ELF-1 (cell line): ENCODE results near the gene MAPK10.
"Not testable (repeated sequence)": the region's sequence is repeated elsewhere in the genome, so short reads cannot be mapped to it uniquely, and the experiment has no call there.

Experiments
- DNase-seq: peaks from one replicate; pipeline ENCODE4 v3.0.0-alpha.2; 2016; ENCODE audit warnings: low read depth, low spot score

The MAPK10 gene

DNA sequence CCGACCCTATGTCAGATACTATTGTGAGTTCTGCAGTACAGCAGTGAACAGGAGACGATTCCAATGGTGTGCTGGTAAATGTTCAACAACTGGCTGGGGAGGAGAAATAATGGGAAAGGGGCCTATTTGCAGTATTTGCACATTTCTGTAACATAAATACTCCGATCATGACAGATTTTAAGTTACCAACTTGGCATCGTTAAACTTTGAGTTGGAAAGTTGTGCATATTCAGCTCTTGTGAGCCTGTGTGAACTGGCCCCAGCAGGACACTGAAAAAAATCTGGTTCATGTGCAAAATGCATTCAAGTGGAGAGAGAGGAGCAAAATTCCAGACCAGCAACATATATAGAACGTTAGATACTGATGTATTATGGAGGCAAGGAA, 175.0 kb downstream of the MAPK10 start:
- DNase-seq: no peak

DNA sequence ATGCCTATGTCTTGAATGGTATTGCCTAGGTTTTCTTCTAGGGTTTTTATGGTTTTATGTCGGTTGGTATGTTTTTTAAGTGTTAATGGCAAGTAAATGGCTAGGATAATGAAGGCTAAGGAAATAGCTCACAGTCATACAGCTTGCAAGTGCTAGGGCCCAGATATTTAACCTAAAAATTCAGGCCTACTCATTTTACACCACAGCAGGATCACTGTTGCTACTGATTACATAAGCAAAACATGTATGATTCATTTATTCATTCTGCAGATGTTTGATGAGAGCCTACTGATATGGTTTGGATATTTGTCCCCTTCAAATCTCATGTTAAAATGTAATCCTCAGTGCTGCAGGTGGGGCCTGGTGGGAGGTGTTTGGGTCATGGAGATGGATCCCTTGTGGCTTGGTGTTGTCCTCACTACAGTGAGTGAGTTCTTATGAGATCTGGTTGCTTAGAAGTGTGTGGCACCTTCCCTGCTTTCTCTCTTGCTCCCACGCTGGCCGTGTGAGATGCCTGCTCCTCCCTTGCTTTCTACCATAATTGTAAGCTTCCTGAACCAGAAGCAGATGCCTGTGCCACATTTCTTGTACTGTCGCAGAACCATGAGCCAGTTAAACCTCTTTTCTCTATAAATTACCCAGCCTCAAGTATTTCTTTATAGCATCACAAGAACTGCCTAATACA, 175.5 kb downstream of the MAPK10 start:
- no peak for DNase-seq

DNA sequence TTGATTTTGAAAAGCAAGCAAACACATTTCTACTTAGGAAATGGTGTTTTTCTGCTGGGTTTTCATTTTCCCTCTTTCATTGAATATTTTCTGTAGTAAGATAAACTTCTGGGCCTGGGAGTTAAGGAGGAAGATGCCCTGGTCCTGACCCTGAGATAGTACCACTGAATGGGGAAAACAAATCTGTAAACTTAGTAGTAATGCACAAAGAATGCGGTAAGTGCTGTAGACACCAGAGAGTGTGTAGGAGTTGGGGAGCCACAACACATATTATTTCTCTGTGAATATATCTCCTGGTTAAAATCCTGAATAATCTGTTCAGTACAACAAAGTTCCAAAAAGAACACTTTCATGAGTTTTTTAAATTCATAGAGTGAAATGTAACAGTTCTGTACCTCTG, 178.3 kb downstream of the MAPK10 start:
- DNase-seq: no peak

DNA sequence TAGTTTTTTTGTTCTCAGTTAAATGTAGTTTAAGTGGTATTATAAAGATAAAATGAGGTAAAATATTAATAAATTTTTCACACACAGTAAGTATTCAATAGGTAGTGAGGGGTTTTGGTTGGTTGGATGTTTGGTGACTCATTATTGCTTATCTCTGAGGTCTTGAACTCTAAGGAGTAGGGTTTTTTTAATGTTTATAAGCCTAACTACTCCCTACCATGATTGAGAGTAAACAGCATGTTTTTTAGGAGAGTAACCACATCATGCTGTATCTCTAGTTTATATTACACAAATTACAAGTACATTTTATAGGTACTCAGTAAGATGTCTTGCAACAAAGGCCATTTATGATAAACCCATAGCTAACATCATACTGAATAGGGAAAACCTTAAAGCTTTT, 181.6 kb downstream of the MAPK10 start:
- DNase-seq: no peak

DNA sequence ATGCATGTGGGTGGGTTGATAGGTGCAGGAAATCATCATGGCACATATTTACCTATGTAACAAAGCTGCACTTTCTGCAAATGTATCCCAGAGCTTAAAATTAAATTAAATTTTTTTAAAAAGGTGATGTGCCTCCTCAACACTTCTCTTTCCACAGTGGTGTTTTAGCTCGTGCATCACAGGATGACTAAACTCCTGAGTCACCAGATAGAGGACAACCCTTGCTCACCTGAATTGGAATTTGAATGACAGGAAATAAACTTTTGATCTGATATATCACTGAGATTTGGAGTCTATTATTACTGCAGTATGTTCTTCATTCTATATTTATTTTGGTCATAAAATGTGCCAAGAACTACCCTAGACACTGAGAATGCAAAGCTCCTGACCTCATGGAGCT, 185.3 kb downstream of the MAPK10 start:
- no peak for DNase-seq

DNA sequence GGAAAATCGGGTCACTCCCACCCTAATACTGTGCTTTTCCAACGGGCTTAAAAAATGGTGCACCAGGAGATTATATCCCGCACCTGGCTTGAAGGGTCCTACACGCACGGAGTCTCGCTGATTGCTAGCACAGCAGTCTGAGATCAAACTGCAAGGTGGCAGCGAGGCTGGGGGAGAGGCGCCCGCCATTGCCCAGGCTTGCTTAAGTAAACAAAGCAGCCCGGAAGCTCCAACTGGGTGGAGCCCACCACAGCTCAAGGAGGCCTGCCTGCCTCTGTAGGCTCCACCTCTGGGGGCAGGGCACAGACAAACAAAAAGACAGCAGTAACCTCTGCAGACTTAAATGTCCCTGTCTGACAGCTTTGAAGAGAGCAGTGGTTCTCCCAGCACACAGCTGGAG, 191.5 kb downstream of the MAPK10 start:
- not testable (repeated sequence) for DNase-seq

DNA sequence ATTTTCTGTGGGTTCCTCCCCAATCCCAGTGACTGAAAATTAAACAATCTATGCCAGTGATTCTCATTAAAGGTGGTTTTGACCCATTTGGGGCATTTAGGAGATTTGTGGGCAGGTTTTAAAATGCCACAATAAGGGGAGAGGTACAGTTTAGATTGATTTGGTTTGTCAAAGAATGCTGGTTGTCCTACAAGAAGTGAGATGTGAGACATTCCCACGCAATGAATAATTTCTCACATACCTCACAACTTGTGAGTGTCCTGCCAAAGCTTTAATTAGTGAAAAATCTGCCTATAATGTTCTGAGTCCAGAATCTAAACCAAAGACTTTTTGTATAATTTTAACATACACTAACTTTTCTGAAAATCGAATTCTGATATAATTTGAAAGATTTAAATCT, 199.4 kb downstream of the MAPK10 start:
- no peak for DNase-seq

DNA sequence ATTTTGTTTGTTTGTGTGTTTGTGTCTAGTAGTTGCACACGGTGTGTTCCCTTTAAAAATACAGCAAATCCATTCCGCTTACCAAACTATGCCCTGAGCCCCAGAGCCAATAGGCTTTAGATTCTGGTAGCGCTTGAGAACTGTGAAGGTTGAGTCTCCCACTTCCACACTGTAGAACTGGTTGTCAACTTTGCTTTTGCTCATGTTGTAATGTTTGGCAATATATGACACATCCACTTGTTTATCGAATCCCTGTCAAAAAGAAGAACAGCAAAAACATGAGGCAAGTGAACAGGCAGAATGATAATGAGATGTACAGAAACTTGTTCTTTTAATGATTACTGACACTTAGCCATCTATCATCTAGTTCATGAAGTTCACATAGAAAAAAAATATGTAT, 200.6 kb downstream of the MAPK10 start:
- DNase-seq: no peak

DNA sequence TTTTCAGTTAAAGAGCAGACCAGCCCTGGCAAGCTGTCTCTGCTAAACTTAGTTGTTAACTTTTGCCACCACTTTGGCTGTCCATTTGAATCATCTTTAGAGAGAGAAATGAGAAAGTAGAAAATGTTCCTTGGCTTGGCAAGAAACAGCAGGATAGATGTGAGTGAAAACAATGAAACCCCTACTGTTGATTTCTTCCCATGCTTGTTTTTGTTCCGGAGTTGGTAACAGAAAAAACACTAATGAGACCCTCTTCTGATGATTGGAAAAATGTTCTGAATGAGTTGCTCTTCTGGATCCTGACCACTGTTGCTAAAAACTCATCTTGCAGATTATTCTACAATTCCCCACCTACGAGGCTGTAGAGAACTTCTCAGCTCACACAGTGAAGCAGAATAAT, 203.3 kb downstream of the MAPK10 start:
- no peak for DNase-seq

DNA sequence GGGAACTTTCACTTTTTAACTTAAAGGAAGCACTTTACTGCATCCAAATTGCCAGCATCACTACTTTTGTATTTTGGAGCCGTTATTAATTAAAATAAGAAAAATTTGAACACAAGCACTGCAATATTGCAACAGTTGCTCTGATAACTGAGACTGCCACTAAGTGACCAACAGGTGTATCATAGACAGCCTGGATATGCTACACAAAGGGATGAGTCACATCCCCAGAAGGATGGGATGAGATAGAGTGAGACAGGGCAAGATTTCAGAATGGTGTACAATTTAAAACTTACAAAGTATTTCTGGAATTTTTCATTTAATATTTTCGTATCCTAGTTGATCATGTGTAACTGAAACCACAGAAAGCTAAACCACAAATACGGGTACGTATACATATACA, 204.1 kb downstream of the MAPK10 start:
- no peak for DNase-seq

DNA sequence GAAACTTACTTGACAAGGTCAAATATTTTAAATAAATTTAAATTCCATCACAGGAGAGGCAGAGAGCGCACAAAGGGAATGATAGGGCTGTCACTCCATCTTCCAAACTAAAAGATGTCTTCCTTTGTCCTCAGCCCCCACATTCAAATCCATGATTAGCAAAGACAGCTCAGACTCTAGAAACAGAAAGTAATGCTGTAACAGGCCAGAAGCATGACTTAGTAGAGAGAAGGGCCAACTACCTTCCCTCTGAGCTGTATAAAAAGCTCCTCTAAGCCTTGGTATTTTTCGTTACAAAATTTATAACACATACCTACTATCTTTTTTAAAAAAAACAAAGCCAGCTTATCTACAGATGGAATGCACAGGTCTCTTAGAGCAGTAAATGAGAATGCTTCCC, 207.4 kb downstream of the MAPK10 start:
- DNase-seq: no peak

DNA sequence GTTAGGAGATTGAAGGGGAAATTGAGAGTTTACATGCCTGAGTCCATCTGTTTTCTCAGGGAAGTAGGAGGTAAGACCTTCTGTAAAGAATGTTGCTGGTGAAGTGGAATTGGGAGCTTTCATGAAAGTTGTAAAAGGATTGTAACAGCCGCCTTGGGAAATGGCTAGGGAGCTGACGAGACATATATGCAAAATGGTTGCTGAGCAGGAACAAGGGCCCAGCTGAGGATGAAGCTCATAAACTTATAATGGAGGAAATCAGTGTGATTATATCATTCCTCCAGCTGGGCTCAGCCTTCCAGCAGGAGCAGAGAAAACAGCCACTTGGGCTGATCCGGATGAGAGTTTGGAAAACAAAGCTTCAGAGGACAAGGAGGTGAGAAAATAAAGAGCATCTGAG, 208.7 kb downstream of the MAPK10 start:
- DNase-seq: no peak

DNA sequence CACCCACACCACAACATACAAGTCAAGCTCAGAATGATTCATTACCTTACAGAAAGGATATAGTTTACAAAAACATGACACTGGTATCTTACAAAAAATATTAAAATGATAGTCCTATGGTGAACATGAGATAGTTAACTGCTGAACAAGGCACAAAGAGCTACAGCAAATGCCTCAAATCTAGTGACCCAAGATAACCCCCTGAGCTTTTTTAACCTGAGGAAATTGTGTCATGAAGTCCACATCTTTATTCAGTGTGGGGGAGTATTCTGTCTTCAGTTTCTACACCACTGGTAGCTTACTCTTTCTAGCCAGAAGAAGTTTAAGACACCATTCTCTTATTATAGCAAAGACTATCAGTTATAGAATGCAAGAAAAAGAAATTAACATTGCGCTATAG, 218.7 kb downstream of the MAPK10 start:
- no peak for DNase-seq

DNA sequence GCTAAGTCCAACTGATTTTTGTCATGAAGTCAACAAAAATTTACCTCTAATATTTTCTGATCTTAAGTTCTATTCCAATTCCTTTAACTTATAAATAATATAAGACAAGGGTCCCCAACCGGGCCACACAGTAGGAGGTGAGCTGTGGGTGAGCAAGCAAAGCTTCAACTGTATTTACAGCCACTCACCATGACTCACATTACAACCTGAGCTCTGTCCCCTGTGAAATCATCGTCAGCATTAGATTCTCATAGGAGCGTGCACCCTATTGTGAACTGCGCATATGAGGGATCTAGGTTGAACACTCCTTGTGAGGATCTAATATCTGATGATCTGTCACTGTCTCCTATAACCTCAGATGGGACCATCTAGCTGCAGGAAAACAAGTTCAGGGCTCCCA, 227.4 kb downstream of the MAPK10 start:
- no peak for DNase-seq

DNA sequence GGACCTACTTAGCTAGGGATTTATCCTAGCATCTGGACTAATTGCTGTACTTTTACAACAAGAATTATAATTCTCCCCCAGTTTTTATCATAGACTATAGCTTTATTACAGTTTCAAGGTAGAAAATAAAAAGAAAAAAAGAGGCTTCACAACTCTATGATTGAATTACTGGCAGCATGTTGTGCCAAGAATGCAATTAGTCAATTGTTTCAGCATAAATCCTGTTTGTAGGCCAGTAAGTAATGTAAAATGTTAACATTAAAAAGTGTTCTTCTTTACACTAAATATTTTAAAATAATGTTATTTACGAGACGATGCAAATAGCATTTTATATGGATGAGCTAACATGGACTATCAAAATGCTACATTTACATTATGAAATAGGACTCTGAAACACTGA, 228.4 kb downstream of the MAPK10 start:
- no peak for DNase-seq

DNA sequence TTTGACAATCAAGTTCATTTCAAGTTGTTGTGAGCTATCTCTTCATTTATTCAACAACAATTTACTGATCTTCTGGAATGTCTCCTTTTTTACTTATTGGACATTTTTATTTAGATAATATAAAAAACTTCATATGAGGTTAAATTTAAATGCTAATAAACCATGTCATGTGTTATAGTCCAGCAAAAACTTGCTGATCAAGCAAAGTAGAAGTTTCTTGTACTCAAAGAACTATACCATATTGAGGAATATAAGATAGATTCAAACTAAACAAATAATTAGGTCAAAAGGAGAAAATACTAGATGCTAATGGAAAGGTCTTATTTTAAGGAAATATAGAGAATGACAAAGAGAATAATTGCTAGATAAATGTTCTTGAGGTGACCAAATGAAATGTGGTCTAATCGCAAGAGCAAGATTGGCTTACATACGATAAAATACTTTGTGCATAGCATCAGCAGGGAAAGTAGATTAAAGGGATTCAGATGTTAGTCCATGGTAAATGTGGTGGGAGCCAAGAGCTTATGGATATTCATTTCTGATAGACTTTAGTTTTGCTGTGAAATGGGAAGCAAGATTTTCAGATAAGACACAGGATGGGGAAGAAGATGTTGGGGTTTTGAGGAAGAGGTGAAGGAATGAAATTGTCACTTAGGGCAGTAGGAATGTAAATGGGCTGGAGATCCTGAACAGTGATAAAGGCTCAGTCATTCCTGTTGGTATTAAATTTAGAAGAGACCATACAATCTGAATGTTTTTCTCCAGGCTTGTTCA, 229.5 kb downstream of the MAPK10 start:
- DNase-seq: no peak

DNA sequence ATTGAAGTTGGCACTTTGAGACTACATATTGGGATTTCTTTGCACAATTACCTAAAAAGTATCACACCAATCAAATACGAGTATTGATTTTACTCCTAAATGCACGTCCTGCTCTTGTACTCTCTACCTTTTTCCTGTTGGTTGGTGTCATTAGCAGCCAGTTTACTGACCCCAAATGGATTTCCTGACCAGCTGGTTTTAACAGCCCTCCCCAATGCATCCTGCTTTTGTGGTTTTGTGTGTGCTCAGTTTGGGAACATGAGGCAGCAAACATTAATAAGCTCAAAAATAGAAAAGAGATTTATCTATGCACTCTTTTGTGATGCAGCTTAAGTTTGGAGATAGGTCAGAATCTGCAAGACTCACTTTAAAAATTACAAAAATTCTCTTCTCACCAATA, 230.3 kb downstream of the MAPK10 start:
- DNase-seq: no peak

DNA sequence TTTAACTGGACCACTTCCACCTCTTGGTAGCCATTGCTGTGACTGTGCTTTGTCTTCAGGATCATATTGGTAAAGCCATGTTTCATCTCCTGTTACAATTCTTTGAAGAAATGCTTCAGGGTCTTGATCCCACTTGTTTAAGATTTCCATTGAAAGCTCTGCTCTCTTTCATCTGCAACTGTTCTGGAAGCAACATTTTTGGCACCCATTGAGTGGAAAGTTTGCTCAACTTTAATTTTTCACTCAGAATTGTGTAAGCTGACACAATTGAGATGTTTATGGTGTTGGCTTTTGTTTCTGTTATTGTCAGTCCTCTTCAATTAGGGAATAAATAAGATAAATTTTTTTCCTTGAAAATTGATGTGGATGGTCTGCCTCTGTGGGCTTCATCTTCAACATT, 237.4 kb downstream of the MAPK10 start:
- DNase-seq: no peak

DNA sequence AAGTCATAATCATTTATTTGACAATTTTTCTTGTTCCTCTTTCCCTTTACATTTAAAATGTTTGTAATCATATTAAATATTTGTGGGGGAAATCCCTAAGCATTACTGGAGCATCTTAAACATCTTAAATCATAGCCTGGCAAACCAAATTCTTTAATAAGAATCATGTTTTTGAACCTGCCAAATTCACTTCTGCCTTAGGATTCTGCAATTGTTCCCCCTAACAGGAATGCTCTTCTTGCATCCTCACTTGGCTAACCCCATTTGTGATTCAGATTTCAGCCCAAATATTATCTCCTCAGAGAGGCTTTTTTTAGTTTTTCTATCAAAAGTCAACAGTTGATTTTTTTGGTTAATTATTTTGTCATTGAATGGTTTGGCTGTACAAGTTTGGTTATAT, 241.1 kb downstream of the MAPK10 start:
- no peak for DNase-seq

DNA sequence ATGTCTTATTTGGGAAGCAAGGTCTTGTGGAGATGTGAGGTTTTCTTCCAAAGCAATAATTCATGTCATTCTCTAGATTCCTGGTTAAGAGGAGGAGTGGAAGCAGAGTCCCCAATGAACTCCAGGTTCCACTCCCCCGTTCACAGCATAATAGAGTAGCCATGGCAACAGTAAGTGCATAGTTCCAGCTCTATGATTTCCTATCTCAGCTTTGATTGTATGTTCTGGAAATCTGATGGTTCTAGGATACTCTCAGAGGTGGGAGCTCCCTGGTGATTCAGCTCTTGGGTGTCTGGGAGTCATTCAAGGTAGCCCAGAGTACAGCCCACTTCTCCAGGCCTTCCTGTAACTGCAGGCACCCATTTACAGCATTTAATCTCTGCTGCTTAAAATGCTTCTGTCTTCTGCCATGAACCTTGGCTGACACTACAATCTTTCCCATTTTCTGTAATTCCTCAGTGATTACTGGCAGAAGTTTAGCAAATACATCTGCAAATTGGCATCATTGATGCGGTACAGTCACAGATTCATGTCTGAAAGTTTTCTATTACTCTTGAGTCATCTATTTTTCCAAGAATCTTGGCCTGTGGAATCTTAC, 242.0 kb downstream of the MAPK10 start:
- peak; percentile 8 for DNase-seq

DNA sequence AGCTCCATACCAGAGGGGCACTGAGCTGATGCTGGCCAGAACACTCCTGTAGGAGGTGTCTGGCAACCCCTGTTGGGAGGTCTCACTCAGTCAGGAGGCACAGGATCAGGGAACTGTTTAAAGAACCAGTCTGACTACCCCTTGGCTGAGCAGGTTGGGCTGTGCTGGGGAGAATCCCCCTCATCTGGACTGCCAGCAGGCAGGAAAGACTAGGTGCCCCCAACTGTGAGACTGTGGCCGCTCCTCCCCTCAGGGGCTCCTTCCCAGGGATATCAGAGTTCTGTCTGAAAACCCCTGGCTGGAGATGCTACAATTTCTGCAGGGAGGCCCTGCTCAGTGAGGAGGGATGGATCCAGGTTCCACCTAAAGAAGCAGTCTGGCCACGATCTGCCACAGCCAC, 245.3 kb downstream of the MAPK10 start:
- DNase-seq: peak; percentile 49

DNA sequence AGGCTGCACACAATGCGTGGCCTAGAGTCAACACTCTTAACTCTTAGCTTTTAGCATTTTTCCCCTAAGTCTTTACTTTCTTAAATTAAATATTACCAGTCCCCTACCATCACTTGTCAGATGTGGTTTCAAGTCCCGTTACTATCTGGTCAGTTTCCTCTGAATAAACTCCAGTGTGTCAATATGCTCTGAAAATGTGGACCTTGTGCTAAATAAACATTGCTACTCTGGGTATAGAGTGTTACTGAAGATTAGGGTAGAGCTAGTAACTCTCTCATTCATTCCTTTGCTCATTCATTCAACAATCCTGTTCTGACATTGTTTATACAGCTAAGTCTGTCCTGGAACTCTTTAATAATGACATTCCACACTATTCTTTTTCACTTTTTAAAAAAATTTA, 251.0 kb downstream of the MAPK10 start:
- DNase-seq: no peak

DNA sequence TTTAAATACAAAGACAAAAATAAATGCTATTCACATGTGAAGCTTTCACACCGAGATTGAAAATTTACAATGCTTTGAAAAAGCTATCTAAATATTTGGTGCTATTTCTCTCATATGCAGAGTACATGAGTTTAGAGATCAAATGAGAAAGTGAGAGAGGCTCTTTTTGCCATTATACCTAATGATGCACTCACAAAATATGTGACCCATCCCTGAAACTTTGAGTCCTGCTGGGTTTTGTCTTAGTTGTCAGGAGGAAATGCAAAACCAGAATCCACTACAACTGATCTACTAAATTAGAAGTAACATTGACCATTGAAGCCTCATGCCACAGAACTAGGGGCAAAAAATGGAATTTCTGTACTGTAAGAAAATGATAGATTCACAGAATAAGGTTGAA, 251.7 kb downstream of the MAPK10 start:
- no peak for DNase-seq
